Activated T-helper 1 cell treated with anti-CD3 and anti-CD28 coated beads, Interleukin-12 subunit alpha, Interleukin-12 subunit beta, Interleukin-2, Interleukin-4 antibody, amounts not matched to agents 30 ng/mL and 10 ng/mL and 1 ng/mL, durations not matched to agents 14 hours and 24 hours and 36 hours (primary cell): ENCODE data around the gene SLC8A2. TPM values are rescaled to one million over a fixed set of nuclear protein-coding genes. Genes with fewer than 3 reads are reported as not detected.
A peak's percentile ranks its signal among the peaks of the same experiment; 100 is the strongest.

Experiments
- DNase-seq: peaks from one replicate; pipeline ENCODE4 v3.0.0; 2021; ENCODE audit warnings: low spot score
- H3K27ac Mint-ChIP-seq: one replicate; pipeline ENCODE4 v1.8.0; 2021; ENCODE audit warnings: mild to moderate bottlenecking, mixed read lengths
- H3K27me3 Mint-ChIP-seq: one replicate; pipeline ENCODE4 v1.8.0; 2022; ENCODE audit warnings: mild to moderate bottlenecking, moderate library complexity, mixed read lengths; ENCODE audit not compliant: insufficient read depth
- H3K36me3 Mint-ChIP-seq: one replicate; pipeline ENCODE4 v1.8.0; 2021; ENCODE audit warnings: low read depth, mixed read lengths
- H3K4me1 Mint-ChIP-seq: one replicate; pipeline ENCODE4 v1.8.0; 2021; ENCODE audit warnings: low read depth, mixed read lengths
- H3K4me3 Mint-ChIP-seq: one replicate; pipeline ENCODE4 v1.8.0; 2021; ENCODE audit warnings: mild to moderate bottlenecking, moderate library complexity, mixed read lengths
- H3K9me3 Mint-ChIP-seq: one replicate; pipeline ENCODE4 v1.8.0; 2021; ENCODE audit warnings: mixed read lengths
- intact Hi-C: fragments of 100-400 bp; cut with micrococcal nuclease; formaldehyde crosslinking; loops from one replicate; pipeline ENCODE4 v1.15.1; 2024
- total RNA-seq: library from RNA; stranded (reverse); gene quantifications from 2 replicates; pipeline ENCODE4 v1.2.3, GENCODE V29; 2022

SLC8A2 gene
- 0.05 TPM in 1 of 2 replicates, not detected in the other for total RNA-seq

- Mint-ChIP-seq H3K4me3 (no peak within 1 kb of the TSS), H3K27ac (no peak within 1 kb of the TSS), H3K36me3 (no peaks in the 10 kb centered on the region), H3K4me1 (no peaks in the 10 kb centered on the region), H3K27me3 (peaks cover 33% of the 10 kb centered on the region), H3K9me3 (no peaks in the 10 kb centered on the region)
- intact Hi-C loops = no loop called here
- DNase-seq = peak; percentile 59
Observed at GRCh38 chr19:47471733-47472457, at the start of gene SLC8A2. TSS of gene SLC8A2 (minus strand) at chr19:47471893. CDS start at chr19:47466403, 5,490 bp downstream.

GRCh38 chr19:47520839-47521238, 49.1 kb upstream of the SLC8A2 start:
- H3K36me3 Mint-ChIP-seq = no peaks in the 10 kb centered on the region
- no peak overlapping the region for H3K27ac Mint-ChIP-seq
- peaks cover 31% of the 10 kb centered on the region for H3K4me1 Mint-ChIP-seq
- no peaks in the 10 kb centered on the region for H3K9me3 Mint-ChIP-seq
- peaks cover 9% of the 10 kb centered on the region for H3K27me3 Mint-ChIP-seq
- intact Hi-C loops = no loop called here
- no peak for DNase-seq
- no peak overlapping the region for H3K4me3 Mint-ChIP-seq

- H3K9me3 Mint-ChIP-seq = no peaks in the 10 kb centered on the region
- H3K4me3 Mint-ChIP-seq = no peak overlapping the region
- H3K27me3 Mint-ChIP-seq = peaks cover 9% of the 10 kb centered on the region
- H3K27ac Mint-ChIP-seq = no peak overlapping the region
- peaks cover 36% of the 10 kb centered on the region for H3K4me1 Mint-ChIP-seq
- H3K36me3 Mint-ChIP-seq = no peaks in the 10 kb centered on the region
- intact Hi-C loops = no loop called here
- no peak for DNase-seq
Observed at GRCh38 chr19:47520343-47520806, 48.7 kb upstream of the SLC8A2 start.

DNA sequence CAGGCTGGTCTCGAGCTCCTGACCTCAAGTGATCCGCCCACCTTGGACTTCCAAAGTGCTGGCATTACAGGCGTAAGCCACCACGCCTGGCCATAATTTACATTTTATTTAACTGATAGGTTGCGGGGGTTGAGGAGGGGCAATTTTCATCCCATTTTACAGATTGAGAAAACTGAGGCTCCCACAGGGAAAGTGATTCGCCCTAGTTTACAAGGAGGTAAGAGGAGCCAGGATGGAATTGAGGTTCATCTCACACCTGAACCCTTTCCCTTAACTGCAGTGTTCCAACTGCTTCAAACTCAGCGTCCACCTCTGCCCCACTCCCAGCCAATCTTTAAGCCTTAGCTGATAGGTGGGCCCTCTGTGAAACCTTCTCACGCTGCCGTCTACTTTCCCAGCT, 47.2 kb upstream of the SLC8A2 start:
- peaks cover 40% of the 10 kb centered on the region for H3K4me1 Mint-ChIP-seq
- H3K27ac Mint-ChIP-seq = no peak overlapping the region
- H3K9me3 Mint-ChIP-seq = no peaks in the 10 kb centered on the region
- H3K36me3 Mint-ChIP-seq = peaks cover 5% of the 10 kb centered on the region
- DNase-seq = no peak
- H3K27me3 Mint-ChIP-seq = peaks cover 9% of the 10 kb centered on the region
- intact Hi-C loops = loop anchor here (1.0 to 10.0 kb wide), 2 partner anchors 22 to 846 kb away; partner anchors contain the start of genes SYNGR4 and TMEM143
- H3K4me3 Mint-ChIP-seq = no peak overlapping the region

- Mint-ChIP-seq H3K36me3 (peaks cover 6% of the 10 kb centered on the region), H3K4me1 (peaks cover 47% of the 10 kb centered on the region), H3K27me3 (peaks cover 7% of the 10 kb centered on the region), H3K27ac (peak overlapping the region; percentile 79), H3K9me3 (no peaks in the 10 kb centered on the region), H3K4me3 (peak overlapping the region; percentile 50)
- DNase-seq = peak; percentile 35
- intact Hi-C loops = loop anchor here (1.0 to 10.0 kb wide), 2 partner anchors 23 to 847 kb away; partner anchors contain the start of genes SYNGR4 and TMEM143
Observed at GRCh38 chr19:47518139-47518538, 46.4 kb upstream of the SLC8A2 start.

- intact Hi-C loops = loop anchor here (1.0 to 10.0 kb wide), 11 partner anchors 31 to 850 kb away; partner anchors contain the start of genes ARHGAP35, DHX34, INAFM1 and KPTN
- peaks cover 63% of the 10 kb centered on the region for H3K4me1 Mint-ChIP-seq
- no peaks in the 10 kb centered on the region for H3K9me3 Mint-ChIP-seq
- DNase-seq = peak; percentile 100
- peaks cover 9% of the 10 kb centered on the region for H3K36me3 Mint-ChIP-seq
- peak within 1 kb of the TSS; percentile 95 for H3K4me3 Mint-ChIP-seq
- H3K27me3 Mint-ChIP-seq = peaks cover 4% of the 10 kb centered on the region
- H3K27ac Mint-ChIP-seq = peak within 1 kb of the TSS; percentile 92
Observed at GRCh38 chr19:47514869-47515588, 43.3 kb upstream of the SLC8A2 start, which contains the start of gene NAPA. TSS of gene NAPA (minus strand) at chr19:47515063. CDS start at chr19:47514940, 123 bp downstream.

- Mint-ChIP-seq H3K9me3 (no peaks in the 10 kb centered on the region), H3K27ac (peak overlapping the region; percentile 92), H3K27me3 (peaks cover 4% of the 10 kb centered on the region), H3K4me3 (peak overlapping the region; percentile 95), H3K36me3 (peaks cover 9% of the 10 kb centered on the region), H3K4me1 (peaks cover 69% of the 10 kb centered on the region)
- no peak for DNase-seq
- intact Hi-C loops = loop anchor here (10.0 kb wide), 1 partner anchor 850 kb away; the partner anchor contains the start of genes SYNGR4 and TMEM143
Observed at GRCh38 chr19:47514151-47514868, 42.6 kb upstream of the SLC8A2 start.

DNA sequence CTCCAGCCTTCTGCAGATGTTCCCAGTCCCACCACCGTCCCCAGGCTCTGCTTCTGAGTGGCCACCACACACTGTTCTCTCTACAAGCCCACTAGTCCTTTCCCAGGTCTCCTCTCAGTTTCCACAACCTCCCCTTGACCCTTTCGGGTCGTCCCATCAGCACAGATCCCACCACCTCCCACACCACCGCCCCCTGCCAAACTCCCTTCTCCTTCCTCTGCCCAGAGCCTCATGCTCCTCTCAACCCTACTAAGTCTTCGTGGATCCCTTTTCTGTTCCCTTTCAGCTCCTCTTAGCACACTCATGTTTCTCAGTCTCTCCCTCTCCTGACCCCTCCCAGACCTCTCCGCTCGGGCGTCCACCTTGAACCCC, 41.2 kb upstream of the SLC8A2 start:
- H3K4me1 Mint-ChIP-seq = peaks cover 63% of the 10 kb centered on the region
- intact Hi-C loops = loop anchor here (10.0 kb wide), 1 partner anchor 852 kb away; the partner anchor contains the start of genes SYNGR4 and TMEM143
- peaks cover 4% of the 10 kb centered on the region for H3K27me3 Mint-ChIP-seq
- peak overlapping the region; percentile 95 for H3K4me3 Mint-ChIP-seq
- H3K27ac Mint-ChIP-seq = peak overlapping the region; percentile 79
- peaks cover 9% of the 10 kb centered on the region for H3K36me3 Mint-ChIP-seq
- no peaks in the 10 kb centered on the region for H3K9me3 Mint-ChIP-seq
- DNase-seq = no peak

DNA sequence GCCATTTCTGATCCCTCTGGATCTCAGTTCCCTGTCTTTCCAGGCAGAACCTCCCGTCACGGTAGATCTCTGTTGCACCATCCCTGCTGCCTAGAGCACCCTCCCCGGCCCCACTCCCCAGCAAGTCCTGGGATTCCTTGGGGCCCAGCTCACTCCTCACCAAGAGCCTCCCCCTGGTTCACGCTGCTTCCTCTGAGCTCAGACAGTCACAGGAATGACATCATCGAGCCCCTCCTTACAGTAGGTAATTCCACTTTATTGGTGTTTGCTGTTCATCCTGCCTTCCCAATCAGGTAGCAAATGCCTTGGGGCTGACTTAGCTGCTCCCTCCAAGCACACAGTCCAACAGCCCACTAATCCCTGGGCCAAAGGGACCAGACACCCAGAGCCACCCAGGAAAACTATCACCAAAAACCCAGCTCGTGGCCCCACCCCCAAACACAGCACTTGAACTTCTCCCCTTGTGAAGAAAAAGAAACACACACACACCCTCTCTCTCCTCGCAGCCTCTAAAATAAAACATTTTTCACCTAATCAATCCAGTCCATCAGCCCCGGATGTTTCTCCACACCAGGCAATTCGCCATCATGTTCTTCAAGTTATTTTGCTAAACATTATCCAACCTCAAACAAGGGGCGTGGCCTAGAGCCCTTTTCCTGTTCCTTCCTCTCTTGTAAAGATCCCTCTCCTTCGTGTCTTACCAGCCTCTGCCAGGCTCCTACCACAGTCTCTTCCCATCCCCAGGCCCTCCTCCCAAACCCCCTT, 40.7 kb upstream of the SLC8A2 start:
- Mint-ChIP-seq H3K27me3 (peaks cover 4% of the 10 kb centered on the region), H3K9me3 (no peaks in the 10 kb centered on the region), H3K27ac (peak overlapping the region; percentile 79), H3K36me3 (peaks cover 9% of the 10 kb centered on the region), H3K4me3 (peak overlapping the region; percentile 95), H3K4me1 (peaks cover 57% of the 10 kb centered on the region)
- intact Hi-C loops = loop anchor here (10.0 kb wide), 1 partner anchor 852 kb away; the partner anchor contains the start of genes SYNGR4 and TMEM143
- DNase-seq = no peak

GRCh38 chr19:47511681-47512080, 40.0 kb upstream of the SLC8A2 start:
- Mint-ChIP-seq H3K4me1 (peaks cover 50% of the 10 kb centered on the region), H3K9me3 (no peaks in the 10 kb centered on the region), H3K27me3 (peaks cover 4% of the 10 kb centered on the region), H3K27ac (no peak overlapping the region), H3K36me3 (peaks cover 9% of the 10 kb centered on the region), H3K4me3 (no peak overlapping the region)
- no peak for DNase-seq
- intact Hi-C loops = loop anchor here (10.0 kb wide), 1 partner anchor 853 kb away; the partner anchor contains the start of genes SYNGR4 and TMEM143

DNA sequence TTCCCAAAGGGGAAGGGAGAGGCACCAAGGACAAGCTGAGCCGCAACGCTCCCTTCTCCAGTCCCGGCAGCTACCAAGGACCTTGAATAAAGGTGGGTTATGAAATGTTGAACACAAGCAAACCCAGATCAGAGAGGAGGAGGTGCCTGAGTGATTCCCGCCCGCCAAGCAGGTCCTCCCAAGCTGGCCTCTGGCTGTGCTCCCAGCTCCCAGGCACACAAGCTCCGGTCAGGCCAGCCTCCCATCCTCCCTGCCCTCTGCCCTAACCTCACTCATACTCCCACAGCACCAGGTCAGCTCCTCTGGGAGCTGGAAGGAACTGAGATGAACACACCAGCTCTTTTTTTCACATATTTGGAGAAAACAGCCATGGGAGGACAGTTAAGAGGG, 39.4 kb upstream of the SLC8A2 start:
- no peak for DNase-seq
- Mint-ChIP-seq H3K36me3 (peaks cover 9% of the 10 kb centered on the region), H3K4me1 (peaks cover 45% of the 10 kb centered on the region), H3K9me3 (no peaks in the 10 kb centered on the region), H3K27me3 (peaks cover 4% of the 10 kb centered on the region), H3K4me3 (no peak overlapping the region), H3K27ac (no peak overlapping the region)
- intact Hi-C loops = loop anchor here (10.0 kb wide), 1 partner anchor 854 kb away; the partner anchor contains the start of genes SYNGR4 and TMEM143
